HG03159 (cell line): ENCODE data around the gene ZNF417.
"Not testable (repeated sequence)": the region's sequence is repeated elsewhere in the genome, so short reads cannot be mapped to it uniquely, and the experiment has no call there.

Experiments
- ATAC-seq: cut with Tn5 transposase; IDR thresholded peaks from one replicate; pipeline ENCODE4 v1.9.1; 2021; ENCODE audit warnings: mild to moderate bottlenecking, moderate library complexity; ENCODE audit not compliant: unreplicated experiment

Gene ZNF417

GRCh38 chr19:57916168-57916995 lies at the start of gene ZNF417:
Gene ZNF417, minus strand, starts transcription at chr19:57916592. Its CDS starts 181 bp downstream, at chr19:57916411.
- ATAC-seq, result peak; percentile 98

GRCh38 chr19:57964761-57965160 lies 48.4 kb upstream of the ZNF417 start:
- ATAC-seq, result no peak

DNA sequence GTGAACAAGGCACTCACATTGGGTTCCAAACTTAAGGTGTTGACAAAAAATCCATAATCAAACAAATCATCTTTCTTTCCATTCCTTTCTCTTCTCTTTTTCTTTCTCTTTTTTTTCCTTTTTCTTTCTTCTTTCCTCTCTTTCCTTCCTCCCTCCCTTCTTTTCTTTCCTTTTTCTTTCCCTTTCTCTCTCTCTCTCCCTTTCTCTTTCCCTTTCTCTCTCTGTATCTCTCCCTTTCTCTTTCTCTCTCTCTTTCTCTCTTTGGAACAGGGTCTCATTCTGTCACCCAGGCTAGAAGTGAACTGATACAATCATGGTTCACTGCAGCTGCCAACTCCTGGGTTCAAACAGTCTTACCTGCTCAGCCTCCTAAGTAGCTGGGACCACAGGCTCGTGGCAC lies 45.4 kb upstream of the ZNF417 start:
- no peak for ATAC-seq

DNA sequence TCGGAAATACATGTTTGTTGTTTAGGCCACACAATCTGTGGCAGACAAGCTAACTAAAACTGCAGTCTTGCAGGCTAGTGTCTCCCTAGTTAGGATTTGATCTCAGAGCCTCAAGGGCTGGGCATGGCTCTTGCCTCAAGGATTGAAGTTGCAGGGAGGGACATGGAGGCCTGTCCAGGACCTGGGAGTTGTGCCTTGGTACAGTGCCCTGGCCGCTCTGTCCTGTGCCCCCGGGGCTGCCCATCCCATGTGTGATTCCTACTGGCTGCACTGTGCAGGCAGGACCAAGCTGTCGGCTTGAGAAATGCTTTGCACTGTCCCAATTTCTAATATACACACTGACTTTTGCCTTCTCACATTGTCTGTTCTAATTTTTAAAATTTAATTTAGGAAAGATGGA lies 38.6 kb upstream of the ZNF417 start:
- ATAC-seq, result no peak

DNA sequence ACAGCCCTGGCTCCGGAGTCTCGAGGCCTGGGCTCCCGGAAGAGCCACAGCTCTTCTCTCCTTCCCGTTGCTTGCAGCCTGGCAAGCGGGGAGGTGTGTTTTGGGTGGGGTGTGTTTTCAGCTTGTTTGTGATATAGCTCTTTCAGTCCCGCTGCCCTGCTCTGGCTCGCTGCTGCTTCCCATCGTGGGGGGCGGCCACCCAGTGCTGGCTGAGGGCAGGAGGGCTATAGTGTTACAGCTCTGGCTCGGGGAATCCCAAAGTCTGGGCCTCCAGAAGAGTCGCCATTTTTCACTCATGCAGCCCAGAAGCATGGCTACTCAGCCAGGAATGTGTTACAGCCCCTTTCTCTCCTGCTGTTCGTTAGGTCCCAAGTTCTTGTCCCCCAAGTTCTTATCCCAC lies 33.3 kb upstream of the ZNF417 start:
- no peak for ATAC-seq

- ATAC-seq, result no peak
Measured at GRCh38 chr19:57949296-57949695, 32.9 kb upstream of the ZNF417 start.

DNA sequence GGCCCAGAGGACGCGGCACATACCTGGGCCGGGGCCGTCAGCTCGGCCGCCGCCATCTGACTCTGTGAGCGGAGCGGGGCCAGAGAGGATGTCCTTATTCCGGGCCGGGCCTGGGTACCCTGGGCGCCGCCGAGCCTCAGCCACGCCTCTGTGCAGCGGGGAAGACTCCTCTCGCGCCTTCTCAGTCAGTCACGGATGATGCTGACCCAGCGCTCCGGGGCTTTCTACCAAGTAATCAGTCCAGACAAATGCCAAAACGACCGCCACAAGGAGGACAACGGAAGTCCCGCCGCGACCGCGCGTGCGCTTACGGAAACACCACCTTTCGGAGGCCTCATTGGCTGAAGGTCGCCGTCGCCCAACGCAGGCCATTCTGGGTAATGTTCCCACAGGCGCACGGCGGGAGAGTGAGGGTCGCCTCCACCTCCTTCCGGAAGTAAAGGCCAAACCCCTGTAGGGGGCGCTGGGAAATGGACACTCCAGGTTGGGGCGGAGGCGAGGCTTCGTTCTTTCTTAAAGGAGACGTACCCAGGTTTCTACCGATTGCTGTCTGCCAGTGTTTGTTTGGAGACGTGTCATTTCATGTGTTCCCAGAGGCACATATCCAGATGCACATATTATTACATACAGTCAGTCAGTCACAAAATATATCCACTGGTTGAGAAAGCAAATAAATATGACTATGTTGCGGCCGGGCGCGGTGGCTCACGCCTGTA lies 31.2 kb upstream of the ZNF417 start, which contains the start of gene ZNF256:
TSS of gene ZNF256 (minus strand) at position 288 of the 716 bp plus-strand sequence. CDS start at position 56, 232 bp downstream.
- peak; percentile 90 for ATAC-seq

DNA sequence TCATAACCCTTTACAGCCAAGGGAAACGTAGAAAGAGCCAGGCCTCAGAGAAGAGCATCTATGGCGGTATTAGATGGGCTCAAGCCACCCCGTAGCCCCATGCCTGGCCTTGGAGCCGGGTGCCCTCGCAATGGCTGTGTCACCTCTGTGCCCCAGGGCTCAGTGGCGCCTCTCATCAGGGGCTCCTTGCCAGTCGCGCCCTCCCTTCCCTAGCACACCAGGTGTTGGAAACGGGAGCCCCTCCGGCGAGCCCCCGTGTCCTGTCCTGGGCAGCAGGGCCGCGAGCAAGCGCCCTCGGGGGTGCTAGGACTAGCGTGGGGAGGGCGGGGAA lies 30.7 kb upstream of the ZNF417 start:
- no peak for ATAC-seq

DNA sequence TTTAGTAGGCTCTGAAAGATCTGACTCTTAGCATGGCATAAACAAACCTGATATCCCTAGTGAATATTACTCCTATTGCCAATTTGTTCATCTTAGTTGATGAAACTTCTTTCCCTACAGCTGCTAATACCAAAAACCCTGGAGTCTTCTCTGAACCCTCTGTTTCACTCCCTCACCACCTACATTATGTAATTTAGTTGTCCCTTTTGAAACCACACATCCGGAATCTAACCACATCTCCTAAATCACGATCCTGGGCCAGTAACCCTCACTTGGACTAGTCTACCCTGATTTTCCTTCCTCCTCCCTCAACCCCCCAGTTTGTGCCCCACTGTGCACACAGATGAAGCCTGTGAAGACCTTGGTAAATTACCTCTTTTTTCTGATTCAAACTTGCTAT lies 29.9 kb upstream of the ZNF417 start:
- ATAC-seq, result no peak

- ATAC-seq, result no peak
Measured at GRCh38 chr19:57941593-57941992, 25.2 kb upstream of the ZNF417 start.

GRCh38 chr19:57935731-57936130 lies 19.3 kb upstream of the ZNF417 start:
- ATAC-seq, result no peak

DNA sequence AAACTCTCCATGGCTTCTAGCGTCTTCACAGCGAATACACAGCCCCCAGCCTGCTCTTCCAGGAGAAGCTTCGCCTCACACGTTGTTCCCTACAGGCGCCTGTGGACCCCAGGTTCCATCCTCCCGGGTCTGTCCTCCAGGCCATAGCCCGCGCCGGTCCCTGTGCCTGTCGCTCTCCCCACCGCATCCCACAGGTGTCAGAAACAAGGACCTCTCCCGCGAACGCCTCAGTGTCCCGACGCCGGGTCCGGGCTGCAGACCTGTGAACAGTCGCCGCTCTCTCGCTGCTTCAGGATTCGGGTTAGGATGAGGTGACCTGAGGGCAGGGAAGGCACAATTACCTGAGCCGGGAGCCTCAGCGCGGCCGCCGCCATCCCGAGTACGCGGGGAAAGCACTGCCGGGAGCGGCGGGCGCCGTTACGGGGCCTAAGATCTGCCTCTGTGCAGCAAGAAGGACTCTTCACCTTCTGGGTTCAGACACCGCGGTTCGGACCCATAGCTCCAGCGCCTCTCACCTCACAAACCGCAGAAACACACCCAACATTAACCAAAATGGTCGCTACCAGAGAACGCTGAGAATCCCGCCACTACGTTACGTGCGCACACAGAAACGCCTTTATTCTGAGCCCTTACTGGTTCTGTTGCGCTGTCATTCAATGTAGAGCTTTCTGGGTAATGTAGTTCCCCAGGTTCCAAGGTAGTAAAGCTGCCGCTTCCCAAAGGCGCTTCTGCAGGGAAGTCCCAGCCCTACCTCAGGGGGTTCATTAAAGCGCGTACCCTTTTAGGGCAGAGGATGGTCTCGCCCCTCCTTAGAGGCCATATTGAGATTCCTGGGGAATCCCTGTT lies 18.7 kb upstream of the ZNF417 start, which contains the start of gene ZNF418:
TSS of gene ZNF418 (minus strand) at position 583 of the 846 bp plus-strand sequence. CDS start 1,580 bp downstream, outside the sequence.
- peak; percentile 79 for ATAC-seq

DNA sequence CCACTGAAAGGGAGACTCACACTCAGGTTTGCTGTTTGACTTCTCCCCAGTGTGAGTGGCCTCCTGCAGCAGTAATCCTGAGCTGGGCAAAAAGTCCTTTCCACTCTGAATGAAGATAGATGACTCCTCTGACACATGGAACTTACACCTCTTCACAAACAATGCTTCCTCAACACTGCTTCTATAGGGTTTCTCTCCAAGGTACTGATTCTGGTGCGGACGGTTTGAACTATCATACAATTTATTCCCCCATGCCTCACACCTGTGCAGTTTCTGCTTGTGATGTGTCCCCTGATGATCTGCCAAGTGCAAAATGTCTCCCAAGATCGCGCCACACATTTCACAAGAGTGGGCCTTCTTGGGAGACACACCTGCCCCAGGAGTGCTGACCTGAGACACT lies 11.2 kb upstream of the ZNF417 start:
- no peak for ATAC-seq

DNA sequence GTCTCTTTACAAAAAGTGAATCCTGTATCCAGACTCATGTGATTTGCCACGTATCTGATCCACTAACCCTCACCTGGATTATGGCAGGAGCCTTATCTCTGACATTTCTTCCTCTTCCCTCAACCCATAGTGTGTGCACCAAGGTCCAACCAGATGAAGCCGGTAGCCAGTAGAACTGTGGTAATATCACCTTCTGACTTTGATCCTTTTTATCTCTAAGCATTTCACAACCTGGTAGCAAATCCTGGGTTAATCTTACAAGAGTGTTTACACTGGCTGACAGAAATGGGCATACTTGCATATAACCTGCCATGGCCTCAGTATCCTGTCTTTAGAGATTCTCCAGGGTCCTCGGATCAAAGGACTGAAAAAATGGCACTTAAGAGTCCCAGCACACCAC lies 1.9 kb downstream of the ZNF417 start:
- no peak for ATAC-seq

GRCh38 chr19:57907394-57907793 lies 9.0 kb downstream of the ZNF417 start:
- no peak for ATAC-seq

GRCh38 chr19:57905258-57905657 lies 11.1 kb downstream of the ZNF417 start:
- ATAC-seq, result no peak

- ATAC-seq, result no peak
Measured at GRCh38 chr19:57903618-57904184, 12.7 kb downstream of the ZNF417 start.

GRCh38 chr19:57900311-57900710 lies 16.1 kb downstream of the ZNF417 start:
- ATAC-seq, result no peak

- not testable (repeated sequence) for ATAC-seq
Measured at GRCh38 chr19:57890706-57891105, 25.7 kb downstream of the ZNF417 start.

- ATAC-seq, result peak; percentile 77
Measured at GRCh38 chr19:57888560-57889231, 27.7 kb downstream of the ZNF417 start, which contains the start of gene ZNF814. Gene ZNF814, minus strand, starts transcription at chr19:57889037. Its CDS starts 235 bp downstream, at chr19:57888802.
